ENCODE results near the gene CNTROB.

DNA sequence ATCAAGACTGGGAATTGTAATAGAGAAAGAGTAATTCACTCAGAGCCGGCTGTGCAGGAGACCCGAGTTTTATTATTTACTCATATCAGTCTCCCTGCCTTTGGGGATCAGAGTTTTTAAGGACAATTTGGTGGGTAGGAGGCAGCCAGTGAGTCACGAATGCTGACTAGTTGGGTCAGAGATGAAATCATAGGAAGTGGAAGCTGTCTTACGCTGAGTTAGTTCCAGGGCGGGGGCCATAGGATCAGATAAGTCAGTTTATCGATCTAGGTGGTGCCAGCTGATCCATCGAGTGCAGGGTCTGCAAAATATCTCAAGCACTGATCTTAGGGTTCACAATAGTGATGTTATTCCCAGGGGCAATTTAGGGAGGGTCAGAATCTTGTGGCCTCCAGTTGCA lies 50.2 kb downstream of the CNTROB start:
- TF ChIP-seq POLR2A (IDR thresholded peaks at IDR 0.05) (no peak), EP300 (IDR thresholded peaks at IDR 0.05) (no peak)
- TF ChIP-seq, protein P1, sequence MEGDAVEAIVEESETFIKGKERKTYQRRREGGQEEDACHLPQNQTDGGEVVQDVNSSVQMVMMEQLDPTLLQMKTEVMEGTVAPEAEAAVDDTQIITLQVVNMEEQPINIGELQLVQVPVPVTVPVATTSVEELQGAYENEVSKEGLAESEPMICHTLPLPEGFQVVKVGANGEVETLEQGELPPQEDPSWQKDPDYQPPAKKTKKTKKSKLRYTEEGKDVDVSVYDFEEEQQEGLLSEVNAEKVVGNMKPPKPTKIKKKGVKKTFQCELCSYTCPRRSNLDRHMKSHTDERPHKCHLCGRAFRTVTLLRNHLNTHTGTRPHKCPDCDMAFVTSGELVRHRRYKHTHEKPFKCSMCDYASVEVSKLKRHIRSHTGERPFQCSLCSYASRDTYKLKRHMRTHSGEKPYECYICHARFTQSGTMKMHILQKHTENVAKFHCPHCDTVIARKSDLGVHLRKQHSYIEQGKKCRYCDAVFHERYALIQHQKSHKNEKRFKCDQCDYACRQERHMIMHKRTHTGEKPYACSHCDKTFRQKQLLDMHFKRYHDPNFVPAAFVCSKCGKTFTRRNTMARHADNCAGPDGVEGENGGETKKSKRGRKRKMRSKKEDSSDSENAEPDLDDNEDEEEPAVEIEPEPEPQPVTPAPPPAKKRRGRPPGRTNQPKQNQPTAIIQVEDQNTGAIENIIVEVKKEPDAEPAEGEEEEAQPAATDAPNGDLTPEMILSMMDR (IDR thresholded peaks at IDR 0.05) = no peak
